GM04504 (cell line): ENCODE data around the gene ZNF181.
"Not testable (repeated sequence)": the region's sequence is repeated elsewhere in the genome, so short reads cannot be mapped to it uniquely, and the experiment has no call there.

ENCODE experiments used
- DNase-seq: peaks from one replicate; pipeline ENCODE4 v3.0.0-alpha.2; 2012; ENCODE audit warnings: low read depth

The ZNF181 gene

DNA sequence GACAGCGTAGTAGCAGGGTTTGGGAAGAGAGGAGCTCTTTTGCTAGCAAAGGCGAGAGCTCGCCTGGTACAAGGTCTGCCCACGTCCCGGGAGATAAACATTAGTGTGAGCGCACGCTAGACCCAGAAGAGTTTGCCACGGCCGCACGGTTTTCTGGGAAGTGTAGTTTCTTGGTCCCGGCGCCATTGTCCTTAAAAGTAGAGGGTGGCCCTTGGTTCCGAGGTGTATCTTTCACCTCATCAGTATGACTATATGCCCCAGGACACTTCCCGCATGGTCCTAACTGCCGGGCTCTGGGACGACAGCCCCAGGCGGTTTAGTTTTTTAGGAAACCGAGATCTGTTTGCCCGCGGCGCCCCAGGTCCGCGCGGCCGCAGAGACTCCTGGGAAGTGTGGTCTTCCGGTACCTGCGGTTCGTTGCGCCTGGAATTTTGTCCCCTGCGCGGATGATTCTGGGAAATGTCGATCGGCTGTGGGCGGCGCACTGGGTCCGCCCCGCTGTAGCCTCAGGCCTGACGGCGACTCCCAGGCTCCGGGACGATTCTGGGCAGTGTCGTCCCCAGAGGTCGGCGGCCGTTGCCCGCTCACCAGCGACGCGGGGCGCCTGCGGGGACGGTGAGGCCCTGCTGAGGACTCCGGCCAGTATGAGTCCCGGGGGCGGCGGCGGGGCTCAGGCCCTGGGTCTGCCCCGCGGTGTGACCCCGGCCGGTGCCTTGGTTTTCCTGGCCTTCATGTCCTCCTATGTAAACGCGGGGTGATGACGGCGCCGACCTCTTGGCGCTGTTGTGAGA lies at the start of gene ZNF181:
Gene ZNF181 (plus strand): TSS at position 498 of the 791 bp plus-strand sequence. CDS start 795 bp downstream, outside the sequence.
- DNase-seq = peak; percentile 79

DNA sequence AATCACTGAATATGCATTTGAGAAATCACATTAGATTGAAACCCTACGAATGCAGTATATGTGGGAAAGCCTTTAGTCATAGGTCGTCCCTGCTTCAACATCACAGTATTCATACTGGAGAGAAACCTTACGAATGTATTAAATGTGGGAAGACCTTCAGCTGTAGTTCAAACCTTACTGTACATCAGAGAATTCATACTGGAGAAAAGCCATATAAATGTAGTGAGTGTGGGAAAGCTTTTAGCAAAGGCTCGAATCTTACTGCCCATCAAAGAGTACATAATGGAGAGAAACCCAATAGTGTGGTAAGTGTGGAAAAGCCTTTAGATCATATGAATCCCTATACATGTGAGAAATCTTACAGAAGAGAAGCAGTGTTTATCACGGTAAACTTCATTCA lies 48.8 kb upstream of the ZNF181 start:
- DNase-seq = not testable (repeated sequence)

DNA sequence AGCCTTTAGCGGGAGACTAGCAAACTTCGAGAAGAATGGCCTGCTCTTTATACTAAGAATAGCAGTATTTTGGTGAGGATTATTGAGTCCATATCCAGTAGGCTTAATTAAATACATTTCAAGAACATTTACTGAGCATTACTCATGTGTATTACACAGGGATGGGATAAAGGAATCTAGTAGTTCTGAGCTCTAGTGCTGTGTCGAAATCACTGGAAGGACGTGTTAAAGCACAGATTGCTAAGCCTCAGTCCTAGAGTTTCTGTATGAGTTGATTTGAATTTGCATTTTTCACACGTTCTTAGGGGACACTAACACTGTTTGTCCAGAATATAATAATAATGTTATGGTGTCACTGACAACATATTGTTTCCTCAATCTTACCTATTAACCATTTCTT lies 47.6 kb upstream of the ZNF181 start:
- DNase-seq = no peak

DNA sequence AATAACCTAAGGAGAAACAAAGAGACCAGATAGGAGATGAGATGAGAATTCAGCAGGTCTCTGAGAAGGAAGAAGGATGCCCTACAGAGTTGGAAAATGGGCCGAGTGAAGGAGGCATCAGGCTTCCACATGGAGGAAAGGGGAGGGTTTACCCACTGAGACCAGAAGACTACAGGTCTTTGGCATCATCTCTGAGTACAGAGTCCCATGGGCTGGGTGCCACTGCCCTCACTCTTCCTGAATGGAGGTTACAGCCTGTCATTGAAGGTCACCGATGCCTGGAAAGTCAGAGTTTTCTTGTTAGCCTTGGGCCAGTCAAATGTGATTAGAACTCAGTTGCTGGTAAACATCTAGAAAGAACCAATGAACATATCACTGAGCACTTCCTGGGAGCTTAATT lies 46.7 kb upstream of the ZNF181 start:
- no peak for DNase-seq

DNA sequence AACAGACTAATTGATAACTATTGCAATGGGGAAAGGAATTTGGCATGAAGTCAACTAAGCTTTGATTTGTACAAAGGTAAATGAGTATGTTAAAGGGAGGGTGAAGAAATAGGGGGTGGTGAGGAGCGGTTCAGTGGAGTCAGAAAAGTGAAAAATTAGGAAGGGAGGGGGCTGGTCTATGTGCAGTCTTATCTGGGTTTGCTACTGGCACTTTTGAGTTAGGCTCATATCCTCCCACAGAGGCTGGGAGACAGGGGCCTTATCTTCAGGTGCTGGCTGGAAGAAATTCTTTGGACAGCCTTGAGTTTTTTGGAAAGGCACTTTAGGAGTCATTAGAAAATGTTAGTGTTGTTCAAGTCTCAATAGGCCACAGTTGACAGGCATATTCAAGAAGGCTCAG lies 45.5 kb upstream of the ZNF181 start:
- no peak for DNase-seq

DNA sequence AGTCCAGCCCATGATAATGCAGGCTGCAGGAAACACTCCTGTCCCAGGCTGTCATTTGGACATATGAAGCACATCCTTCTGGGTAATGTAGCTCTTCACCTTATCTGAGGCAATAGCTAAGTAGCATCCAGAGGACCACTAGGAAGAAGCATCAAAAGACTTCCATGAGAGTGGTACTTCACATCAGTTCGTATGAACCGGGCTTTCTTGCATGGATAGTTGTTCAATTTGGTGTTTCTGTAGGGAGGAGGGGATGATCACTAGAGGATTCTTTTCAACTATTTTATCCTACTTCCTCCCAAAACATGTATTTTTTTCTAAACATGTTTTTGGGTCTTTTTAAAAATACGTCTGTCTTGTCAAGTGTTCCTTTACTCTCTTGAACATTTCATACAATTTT lies 43.7 kb upstream of the ZNF181 start:
- no peak for DNase-seq

DNA sequence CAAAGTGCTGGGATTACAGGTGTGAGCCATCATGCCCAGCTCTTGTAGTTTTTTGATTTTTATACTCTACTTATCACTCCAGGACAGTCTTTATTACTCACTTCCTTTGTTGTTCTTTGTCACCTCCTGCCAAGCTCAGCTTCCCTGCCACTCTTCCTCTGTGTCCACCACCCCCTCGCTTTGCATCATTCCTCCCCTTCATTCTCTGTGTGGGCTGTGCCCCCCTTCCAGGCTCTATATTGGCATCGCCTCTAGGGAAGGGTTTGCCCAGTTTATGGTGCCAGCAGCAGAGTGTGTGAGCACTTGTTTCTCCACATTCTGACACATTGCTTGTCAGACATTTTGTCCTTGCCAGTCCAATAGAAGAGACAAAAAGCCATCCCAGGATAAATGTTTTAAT lies 41.5 kb upstream of the ZNF181 start:
- no peak for DNase-seq

DNA sequence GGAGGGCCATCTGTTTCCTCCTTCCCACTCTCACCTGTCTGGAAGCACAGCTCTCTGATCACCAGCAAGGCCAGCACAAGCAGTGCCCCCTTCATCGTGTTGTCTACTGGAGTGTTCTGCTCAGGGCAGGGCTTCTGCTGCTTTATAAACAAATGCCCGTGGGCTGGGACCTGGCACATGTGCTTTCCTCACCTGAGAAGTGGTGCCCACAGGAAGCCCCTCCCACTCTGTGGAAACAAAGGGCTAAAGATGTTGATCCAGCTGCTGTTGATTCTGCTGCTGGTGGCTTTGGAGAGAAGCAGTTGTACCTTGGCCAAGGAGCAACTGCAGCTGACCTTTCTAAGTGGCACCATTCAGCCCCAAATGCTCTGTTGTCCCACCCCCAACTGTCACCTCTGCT lies 26.4 kb upstream of the ZNF181 start:
- no peak for DNase-seq

DNA sequence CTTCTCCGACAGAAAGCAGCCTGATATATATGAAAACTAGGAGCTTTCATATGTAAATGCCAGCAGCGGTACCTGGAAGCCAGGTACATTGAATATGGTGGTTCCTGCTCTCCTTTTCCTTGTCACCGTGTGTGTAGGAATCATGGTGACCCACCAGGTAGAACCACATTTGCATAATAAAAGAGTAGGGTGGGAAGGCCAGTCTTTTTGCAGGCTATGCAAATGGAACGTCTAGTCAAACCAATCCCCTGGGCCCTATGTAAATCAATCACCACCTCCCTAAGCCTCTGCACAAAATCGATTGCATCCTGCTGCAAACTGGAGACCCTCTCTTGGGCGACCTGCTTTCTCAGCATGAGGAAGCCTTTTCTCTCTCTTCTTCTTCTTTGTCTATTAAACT lies 22.2 kb upstream of the ZNF181 start:
- no peak for DNase-seq

DNA sequence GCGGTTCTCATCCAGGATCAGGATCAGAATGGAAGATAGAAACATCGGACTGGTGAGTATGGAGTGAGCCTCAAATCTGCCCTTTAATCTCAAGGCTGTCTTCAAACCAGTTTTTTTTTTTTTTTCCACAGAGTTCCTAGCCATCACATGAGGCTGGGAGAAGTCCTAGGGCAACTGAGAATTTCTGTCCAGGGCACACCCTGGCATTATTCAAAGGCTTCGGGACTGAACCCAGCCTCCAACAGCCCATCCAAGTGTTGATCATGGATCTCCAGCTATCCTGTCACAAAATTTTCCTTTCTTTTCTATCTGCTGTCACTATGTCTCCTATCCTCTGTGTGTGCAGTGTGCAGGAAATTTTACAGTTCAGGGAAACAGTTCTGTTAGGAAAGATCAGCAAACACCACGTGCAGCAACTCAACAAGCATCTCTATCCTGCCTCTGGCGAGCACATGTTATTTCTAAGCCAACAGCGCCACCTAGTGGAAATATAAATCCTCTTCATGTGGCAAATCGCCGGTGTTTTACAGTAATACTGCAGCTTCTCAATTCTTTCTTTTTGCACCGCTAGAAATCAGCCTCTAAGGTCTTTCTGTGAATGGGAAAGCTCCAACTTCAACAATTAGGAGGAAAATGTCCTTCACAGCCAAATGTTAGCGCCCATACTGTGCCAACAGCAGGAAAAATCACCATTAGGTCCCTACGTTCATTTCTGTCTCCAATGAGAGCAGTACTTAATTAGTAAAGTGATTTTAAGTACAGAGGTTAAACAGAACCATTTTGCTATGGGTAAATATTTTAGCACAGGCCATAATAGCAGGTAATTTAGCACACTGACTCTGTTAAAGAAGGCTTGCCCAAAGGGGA lies 21.4 kb upstream of the ZNF181 start:
- DNase-seq = peak; percentile 54

DNA sequence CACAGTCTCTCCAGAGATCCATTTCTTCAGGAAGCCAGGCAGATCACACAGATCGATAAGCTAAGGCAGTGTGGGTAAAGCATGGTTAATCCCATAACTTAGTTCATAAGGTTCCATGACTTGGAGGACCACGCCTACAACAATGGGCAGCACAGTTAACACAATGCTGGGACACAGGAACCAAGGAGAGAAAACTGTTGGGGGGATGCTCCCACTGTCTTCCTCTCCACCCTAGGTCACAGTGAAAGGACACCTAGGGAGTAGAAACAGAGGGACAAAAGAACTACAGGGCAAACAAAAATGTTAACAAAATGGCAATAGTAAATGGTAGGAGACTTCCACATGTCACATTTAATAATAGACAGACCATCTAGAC lies 20.8 kb upstream of the ZNF181 start:
- DNase-seq = no peak

DNA sequence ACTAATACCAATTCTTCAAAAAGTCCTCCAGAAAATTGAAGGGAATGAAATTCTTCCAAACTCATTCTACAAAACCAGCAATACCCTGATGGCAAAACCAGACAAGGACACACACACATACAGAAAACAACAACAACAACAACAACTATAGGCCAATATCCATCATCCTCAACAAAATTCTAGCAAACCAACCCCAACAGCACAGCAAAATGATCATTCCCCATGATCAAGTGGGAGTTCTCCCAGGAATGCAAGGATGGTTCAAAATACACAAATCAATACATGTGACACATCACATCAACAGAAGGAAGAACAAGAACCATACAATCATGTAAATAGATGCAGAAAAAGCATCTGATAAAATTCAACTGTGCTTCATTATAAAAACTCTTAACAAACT lies 18.7 kb upstream of the ZNF181 start:
- no peak for DNase-seq

DNA sequence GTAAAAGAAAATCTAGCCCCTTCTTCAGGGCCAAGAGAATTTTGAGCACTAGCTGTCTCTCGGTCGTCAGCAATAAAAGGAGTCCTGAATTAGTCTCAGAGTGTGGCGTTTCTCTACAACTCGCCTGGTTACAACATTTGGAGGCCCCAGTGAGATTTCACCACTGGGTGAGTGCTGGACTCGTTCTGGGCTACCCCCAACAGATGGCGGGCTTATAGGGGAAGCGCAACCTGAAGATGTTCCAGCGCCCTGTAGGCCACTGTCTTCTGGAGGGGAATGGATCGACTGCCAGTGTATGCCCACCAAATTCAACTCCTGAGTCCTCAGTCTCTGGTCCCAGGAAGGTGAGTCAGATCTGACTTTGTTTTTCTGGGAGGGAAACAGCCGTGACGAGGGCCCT lies 11.7 kb upstream of the ZNF181 start:
- no peak for DNase-seq

DNA sequence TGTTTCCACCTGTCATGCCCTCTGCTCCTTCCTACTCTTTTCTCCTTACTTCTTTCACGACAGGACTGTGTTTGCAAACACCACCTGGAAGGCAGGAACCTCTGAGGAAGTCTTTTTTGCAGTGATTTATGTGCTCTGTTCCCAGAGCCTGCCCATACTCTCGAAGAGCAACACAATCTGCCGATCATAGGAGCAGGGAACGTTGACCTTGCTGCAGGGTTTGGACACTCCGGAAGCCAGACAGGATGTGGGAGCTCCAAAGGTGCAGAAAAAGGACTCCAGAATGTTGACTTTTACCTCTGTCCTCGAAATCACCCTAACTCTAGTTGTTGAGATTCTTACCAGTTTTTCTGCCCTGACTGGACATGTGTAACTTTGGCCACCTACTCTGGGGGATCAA lies 8.6 kb upstream of the ZNF181 start:
- DNase-seq = no peak

DNA sequence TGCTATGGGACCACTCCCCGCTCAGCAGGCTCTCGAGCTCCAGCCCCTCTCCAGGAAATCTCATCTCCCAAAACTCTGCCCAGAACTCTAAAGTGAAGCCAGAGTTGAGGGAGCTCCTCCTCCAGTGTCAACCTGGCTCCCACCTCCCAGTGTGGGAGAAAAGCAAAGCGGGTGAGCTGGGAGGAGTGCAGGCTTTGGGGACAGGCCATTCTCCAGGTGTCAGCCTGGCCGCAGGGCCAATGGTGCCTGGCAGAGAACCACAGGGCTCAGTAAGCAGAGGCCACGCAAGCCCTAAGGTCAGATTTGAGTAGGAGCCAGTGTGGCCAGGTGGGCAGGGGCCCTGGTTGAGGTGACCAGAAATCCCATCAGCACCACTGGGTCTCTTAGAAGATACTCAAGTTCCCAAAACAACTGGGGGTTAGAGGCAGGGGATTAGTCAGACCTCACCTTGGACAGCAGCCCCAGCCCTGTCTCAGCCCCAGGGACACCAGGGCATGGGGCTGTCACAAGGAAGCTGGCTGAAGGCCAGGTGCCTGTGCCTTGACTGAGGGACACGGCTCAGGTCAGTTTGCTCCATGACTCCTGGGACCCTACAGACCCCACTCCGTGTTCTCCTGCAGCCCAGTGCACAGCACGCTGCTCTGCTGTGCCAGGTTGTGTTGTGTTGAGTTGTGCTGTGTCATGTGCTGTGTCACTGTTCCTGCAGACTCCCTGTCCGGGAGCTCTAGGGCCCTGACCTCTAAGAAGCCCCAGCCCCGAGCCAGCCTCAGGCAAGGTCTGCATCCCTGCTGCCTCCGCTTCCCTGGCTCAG lies 2.8 kb upstream of the ZNF181 start:
- no peak for DNase-seq

DNA sequence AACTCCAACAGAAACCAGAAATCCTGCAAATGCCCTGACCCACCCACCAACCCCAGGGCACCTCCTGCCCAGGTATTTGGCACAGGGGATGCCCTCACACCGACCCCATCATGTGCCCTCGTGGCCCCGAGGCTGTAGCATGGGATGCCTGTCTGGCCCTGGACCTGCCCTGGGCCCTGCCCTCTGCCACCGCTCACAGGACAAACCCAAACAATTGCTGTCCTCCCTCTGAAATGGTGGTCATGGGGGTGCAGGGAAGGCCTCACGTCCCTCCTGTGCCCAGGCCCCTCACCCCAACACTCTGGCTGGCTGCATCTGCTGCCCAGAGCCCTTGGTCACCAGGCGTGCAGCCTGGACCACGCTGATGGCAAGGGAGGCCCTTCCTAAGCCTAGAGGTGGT lies 2.1 kb upstream of the ZNF181 start:
- DNase-seq = no peak

DNA sequence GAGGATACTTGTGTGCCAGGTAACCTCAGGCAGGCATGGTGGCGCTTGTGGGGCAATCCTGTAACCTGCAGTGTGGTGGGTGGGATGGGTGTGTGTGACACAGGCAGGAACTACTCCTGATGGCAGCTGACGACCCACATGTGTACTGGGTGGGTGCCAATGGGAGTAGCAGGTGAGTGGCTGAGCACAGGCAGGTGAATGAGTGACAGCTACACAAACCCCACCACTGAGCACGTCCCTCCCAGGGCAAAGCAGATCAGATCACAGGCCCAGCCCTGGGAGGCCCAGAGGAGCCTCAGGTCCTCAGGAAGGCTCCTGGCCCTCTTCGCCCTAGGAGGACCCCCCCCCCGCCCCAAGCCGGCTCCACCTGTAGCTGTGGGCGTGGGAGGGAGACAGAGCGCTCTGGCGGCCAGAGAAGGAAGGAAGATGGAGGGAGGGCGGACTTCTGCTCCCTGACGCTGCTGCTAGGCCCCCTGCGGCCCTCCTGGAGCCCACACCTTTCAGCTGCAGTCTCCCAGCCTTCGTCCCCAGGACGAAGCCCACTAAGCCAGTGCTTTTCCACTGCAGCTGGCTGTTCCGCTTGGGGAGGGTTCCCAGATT lies 1.3 kb upstream of the ZNF181 start:
- no peak for DNase-seq

DNA sequence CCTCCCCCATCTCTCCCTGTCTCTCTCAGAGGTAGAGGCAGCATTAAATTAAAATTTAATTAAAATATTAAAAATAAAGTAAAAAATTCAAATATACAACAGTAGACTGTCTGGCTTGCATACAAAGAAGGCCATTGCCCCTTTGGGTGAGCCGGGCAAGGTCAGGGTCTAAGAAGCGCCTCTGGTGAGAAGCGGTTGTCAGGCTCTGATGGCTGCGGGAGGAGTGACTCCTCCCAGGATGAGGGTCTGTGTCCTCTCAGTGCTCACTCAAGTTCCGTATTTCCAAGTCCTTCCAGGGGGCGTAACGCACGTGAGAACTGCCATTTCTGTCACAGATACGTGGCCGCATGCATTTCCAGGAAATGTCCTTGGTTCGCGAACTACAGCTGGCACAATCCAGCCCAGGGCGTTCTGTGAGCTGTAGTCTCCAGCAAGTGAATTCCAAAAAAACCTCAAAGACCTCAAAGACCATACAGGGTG lies 737 bp upstream of the ZNF181 start:
- no peak for DNase-seq

DNA sequence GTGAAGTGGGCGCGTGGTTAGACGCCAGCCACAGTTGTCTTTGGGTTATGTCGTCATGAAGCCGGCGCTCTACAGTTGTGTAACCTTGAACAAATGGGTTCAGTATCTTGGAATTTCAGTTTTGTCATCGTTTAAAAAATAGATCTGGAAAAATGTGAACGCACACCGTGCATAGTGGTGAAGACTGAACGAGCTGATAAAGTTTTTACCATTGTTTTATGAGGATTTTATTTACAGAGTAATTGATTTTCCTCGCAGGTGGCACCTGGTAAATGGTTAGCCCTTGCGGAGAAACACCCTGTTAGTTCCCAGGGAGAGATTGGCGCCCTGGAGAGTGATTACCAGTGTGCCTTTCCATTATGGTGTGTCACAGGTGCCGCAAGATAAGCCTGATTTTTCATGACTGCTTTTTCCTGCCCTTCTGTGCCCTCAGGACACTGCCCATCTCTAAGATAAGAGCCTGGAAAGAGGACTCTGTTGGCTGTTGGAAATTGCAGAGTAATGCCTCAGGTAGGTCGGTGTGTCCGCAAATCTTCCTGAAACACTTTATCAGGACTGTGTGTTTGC lies 577 bp downstream of the ZNF181 start:
- no peak for DNase-seq

DNA sequence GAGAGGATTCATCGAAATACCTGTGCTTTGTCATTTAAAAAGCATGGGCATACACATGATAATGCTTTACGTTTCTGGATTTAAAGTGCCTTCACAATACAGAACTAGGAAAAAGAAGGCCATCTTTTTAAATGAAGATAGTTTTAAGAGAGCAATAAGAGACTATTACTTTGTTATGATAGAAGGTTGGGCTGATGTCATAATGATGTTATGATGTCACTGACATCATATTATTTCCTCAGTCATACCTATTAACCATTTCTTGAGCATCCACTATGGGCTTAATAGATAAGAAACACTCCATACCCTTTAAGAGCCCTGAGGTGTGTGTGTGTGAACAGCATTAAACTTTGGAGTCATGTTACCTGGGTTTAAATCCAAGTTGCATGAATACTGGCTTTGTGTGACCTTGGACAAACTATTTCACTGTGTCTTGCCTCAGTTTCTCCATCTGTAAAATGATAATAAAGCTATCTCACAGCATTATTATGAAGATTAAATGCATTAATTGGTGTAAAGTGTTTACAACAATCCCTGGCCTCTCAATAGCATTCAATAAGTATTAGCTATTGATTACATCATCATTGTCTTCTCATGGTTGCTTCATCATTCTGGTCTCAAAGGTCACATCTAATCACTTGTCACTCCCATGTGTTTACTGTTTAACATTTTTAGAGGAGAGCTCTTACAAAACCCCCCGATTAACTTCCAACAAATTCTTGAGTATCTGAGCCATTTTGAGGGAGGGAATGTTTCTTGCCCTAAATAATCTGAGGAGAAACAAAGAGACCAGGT lies 11.1 kb downstream of the ZNF181 start:
- DNase-seq = no peak

DNA sequence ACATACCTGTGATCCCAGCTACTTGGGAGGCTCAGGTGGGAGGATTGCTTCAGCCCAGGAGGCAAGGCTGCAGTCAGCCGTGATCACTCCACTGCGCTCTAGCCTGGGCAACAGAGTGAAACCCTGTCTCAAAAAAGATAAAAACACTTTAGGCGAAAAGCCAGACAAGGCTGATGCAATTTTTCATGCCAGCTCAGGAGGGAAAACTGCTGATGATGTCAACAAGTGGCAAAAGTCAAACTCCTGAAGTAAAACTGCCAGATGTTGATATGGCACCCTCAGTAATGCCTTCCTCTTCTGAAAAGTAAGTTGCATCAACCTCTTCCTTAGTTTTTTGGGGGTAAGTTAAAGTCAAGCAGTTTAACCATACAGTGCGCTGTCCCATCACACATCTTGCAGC lies 23.4 kb downstream of the ZNF181 start:
- DNase-seq = no peak
